IgD-negative memory B cell (primary cell): ENCODE data around the gene BLVRB. TPM values are rescaled to one million over a fixed set of nuclear protein-coding genes. Genes with fewer than 3 reads are reported as not detected.

Experiments
- polyA plus RNA-seq: library from polyadenylated mRNA; unstranded; fragments of 300-500 nt; fragmentation: Illumina TruSeq; gene quantifications from one replicate; pipeline ENCODE4 v1.2.3, GENCODE V29; 2021

BLVRB gene
- polyA plus RNA-seq, 1 donor from 2014 or later = 35.9 TPM

Other genes with a start within 250 kb of the BLVRB start
- gene TTC9B, start 247.4 kb downstream of the BLVRB start, polyA plus RNA-seq = not detected
- gene CCNP, start 239.1 kb downstream of the BLVRB start, polyA plus RNA-seq = not detected
- gene AKT2, start 180.4 kb downstream of the BLVRB start, polyA plus RNA-seq = 28.1 TPM
- 8.8 TPM for gene C19orf47, start 117.3 kb downstream of the BLVRB start, polyA plus RNA-seq
- gene PLD3, start 117.0 kb downstream of the BLVRB start, polyA plus RNA-seq = 53.5 TPM
- gene HIPK4, start 75.6 kb downstream of the BLVRB start, polyA plus RNA-seq = 0.11 TPM
- 0.21 TPM for gene PRX, start 52.4 kb downstream of the BLVRB start, polyA plus RNA-seq
- gene SERTAD1, start 39.8 kb downstream of the BLVRB start, polyA plus RNA-seq = 13.2 TPM
- gene SERTAD3, start 21.4 kb downstream of the BLVRB start, polyA plus RNA-seq = 29.2 TPM
- gene SPTBN4, start 1.3 kb upstream of the BLVRB start, polyA plus RNA-seq = not detected
- gene SHKBP1, start 111.1 kb upstream of the BLVRB start, polyA plus RNA-seq = 210 TPM
- gene LTBP4, start 135.6 kb upstream of the BLVRB start, polyA plus RNA-seq = 22.1 TPM
- gene NUMBL, start 224.9 kb upstream of the BLVRB start, polyA plus RNA-seq = 4.0 TPM